Measurements from ENCODE around the gene RFTN1. TPM values are rescaled to one million over a fixed set of nuclear protein-coding genes. Genes with fewer than 3 reads are reported as not detected.

The RFTN1 gene
- total and polyA plus RNA-seq, 2 of the 8 experiments (the other 6 are each of a cell fraction or from before 2014, with no cell fraction given), result 4.6 to 6.7 TPM

- Histone ChIP-seq H3K79me1 (ENCODE audit: low read depth, low read length) (no peaks in the 10 kb centered on the region), H3K56ac (replicated peaks; ENCODE audit: insufficient read length, low read depth, low read length) (no peak overlapping the region), H3K23ac (ENCODE audit: insufficient read length) (no peak overlapping the region), H3K36me3 (ENCODE audit: control insufficient read depth in 2 of 4, insufficient read depth in 4 of 4, low read length in 3 of 4) (no peaks in the 10 kb centered on the region), H2BK5ac (ENCODE audit: low read depth, low read length) (no peak overlapping the region), H3K79me2 (ENCODE audit: control insufficient read depth in 1 of 2, insufficient read depth in 2 of 2, low read length in 2 of 2) (no peaks in the 10 kb centered on the region), H2BK15ac (ENCODE audit: low read length) (no peak overlapping the region), H4K91ac (replicated peaks; ENCODE audit: insufficient read length, low read length) (no peak overlapping the region), H4K8ac (ENCODE audit: extremely low read depth, insufficient read depth, low read length) (no peak overlapping the region), H2BK20ac (ENCODE audit: low read length) (0 out of 2 replicates have a peak overlapping the region, but pooled peaks have one; percentile 32), H3K23me2 (ENCODE audit: low read depth, low read length) (no peaks in the 10 kb centered on the region), H3K4me2 (ENCODE audit: insufficient read depth in 1 of 2, low read depth in 2 of 2, low read length in 2 of 2) (no peak overlapping the region), H3K27me3 (replicated peaks in 1 of 4; ENCODE audit: control insufficient read depth in 3 of 4, extremely low read depth in 1 of 4, insufficient read depth in 3 of 4, low read length in 3 of 4) (no peaks in the 10 kb centered on the region), H2AFZ (ENCODE audit: low read length) (no peak overlapping the region), H4K20me1 (replicated peaks in 1 of 2; ENCODE audit: control insufficient read depth in 1 of 2, insufficient read depth in 2 of 2, low read length in 2 of 2) (no peaks in the 10 kb centered on the region), H3K18ac (ENCODE audit: extremely low read depth, low read length) (no peak overlapping the region), H2AK5ac (ENCODE audit: low read depth, low read length) (no peak overlapping the region), H3K27ac (ENCODE audit: low read depth, low read length) (no peak overlapping the region), H2BK12ac (ENCODE audit: low read depth, low read length) (no peak overlapping the region), H3K4ac (replicated peaks; ENCODE audit: insufficient read length, low read depth, low read length) (no peak overlapping the region), H3K4me3 (ENCODE audit: extremely low read depth in 1 of 4, insufficient read depth in 2 of 4, low read depth in 3 of 4, low read length in 4 of 4) (no peak overlapping the region), H3K4me1 (replicated peaks in 1 of 4; ENCODE audit: control insufficient read depth in 3 of 4, insufficient read depth in 4 of 4, low read length in 3 of 4) (peaks cover 0 to 6% (median 2%) of the 10 kb centered on the region in 4 experiments; a peak in 4 of 7 replicates), H4K5ac (ENCODE audit: insufficient read length, low read depth, low read length) (no peak overlapping the region), H2BK120ac (replicated peaks; ENCODE audit: low read depth, low read length) (no peak overlapping the region), H3K9ac (replicated peaks in 1 of 4; ENCODE audit: extremely low read depth in 1 of 4, low read depth in 3 of 4, low read length in 3 of 4) (no peak overlapping the region), H3K14ac (ENCODE audit: insufficient read length) (no peak overlapping the region), H3K9me3 (ENCODE audit: insufficient read depth in 2 of 2, low read depth in 1 of 2, low read length in 1 of 2) (no peaks in the 10 kb centered on the region)
- DNase-seq (ENCODE audit: low read depth in 1 of 2, low spot score in 2 of 2) (no peak), FAIRE-seq (no peak)
- ChIA-PET POLR2A (ENCODE audit: partially characterized antibody) (interaction anchor here (1.3 to 1.5 kb wide), 2 partner anchors 10 to 13 kb away, joined by 3 read pairs; no protein-coding TSS in a partner anchor), CTCF (ENCODE audit: partially characterized antibody) (interaction anchor here (0.6 to 1.7 kb wide), 6 partner anchors 11 to 150 kb away, joined by 3 to 4 read pairs (median 3); partner anchors contain the start of gene RFTN1)
- 84% methylated on average over 11 of the region's 11 CpGs; no CpG with 5 or more reads in 1 of the 2 experiments for WGBS, 2 experiments (ENCODE audit: extremely low coverage in 1 of 2, insufficient coverage in 1 of 2, insufficient read length in 1 of 2, insufficient replicate concordance in 2 of 2, low coverage in 1 of 2, low lambda C conversion rate in 2 of 2, missing lambda C conversion rate in 1 of 2)
- no peak for TF ChIP-seq NRF1 (IDR thresholded peaks at IDR 0.05; ENCODE audit: low read depth, low read length)
- no peak for TF ChIP-seq GTF2F1 (IDR thresholded peaks at IDR 0.05; ENCODE audit: borderline replicate concordance, low read depth, low read length)
- no peak for TF ChIP-seq BACH1 (IDR thresholded peaks at IDR 0.05; ENCODE audit: low read length)
- no peak for TF ChIP-seq CBX8 (IDR thresholded peaks at IDR 0.05; ENCODE audit: borderline replicate concordance, low read depth, low read length)
- no peak for TF ChIP-seq RBBP5 (IDR thresholded peaks at IDR 0.05; ENCODE audit: borderline replicate concordance, low read depth, low read length)
- no peak for TF ChIP-seq CREB1 (IDR thresholded peaks at IDR 0.05)
- TF ChIP-seq HDAC6 (IDR thresholded peaks at IDR 0.05; ENCODE audit: low read depth, low read length), result no peak
- no peak for TF ChIP-seq YY1 (IDR thresholded peaks at IDR 0.05; ENCODE audit: low read depth, low read length)
- TF ChIP-seq E2F6 (IDR thresholded peaks at IDR 0.05), result no peak
- no peak for TF ChIP-seq TAF1 (IDR thresholded peaks at IDR 0.05; ENCODE audit: low read depth, low read length)
- no peak for TF ChIP-seq SP1 (IDR thresholded peaks at IDR 0.05; ENCODE audit: low read depth, low read length)
- TF ChIP-seq TAF7 (optimal IDR thresholded peaks at IDR 0.05; ENCODE audit: borderline replicate concordance, low read depth, low read length), result no peak
Observed at GRCh38 chr3:16400106-16400931, 113.2 kb downstream of the RFTN1 start.

Measured in H1 (cell line).